Activated naive CD8-positive, alpha-beta T cell treated with anti-CD3 and anti-CD28 coated beads, Interleukin-2, amount 10 ng/mL, durations not matched to agents 7 days and 5 days (primary cell): ENCODE results near the gene KANSL3. TPM values are rescaled to one million over a fixed set of nuclear protein-coding genes. Genes with fewer than 3 reads are reported as not detected.

Source experiments
- ATAC-seq: fragments of 150-1000 bp; cut with Tn5 transposase; one replicate; pipeline ENCODE4 v1.10.0; 2021; ENCODE audit warnings: low read depth, moderate library complexity
- POLR2A ChIA-PET: fragments of 350-600 bp; sonication (Branson Sonifier 250); formaldehyde crosslinking; loops from one replicate; lab custom pipeline; 2021; ENCODE audit warnings: antibody characterized with exemption; lab: Charles Lee
- DNase-seq: peaks from one replicate; pipeline ENCODE4 v3.0.0; 2021
- H3K27ac Mint-ChIP-seq: one replicate; pipeline ENCODE4 v1.8.0; 2022; ENCODE audit warnings: mild to moderate bottlenecking, mixed read lengths
- H3K27me3 Mint-ChIP-seq: one replicate; pipeline ENCODE4 v1.8.0; 2022; ENCODE audit warnings: mild to moderate bottlenecking, moderate library complexity, mixed read lengths
- H3K36me3 Mint-ChIP-seq: one replicate; pipeline ENCODE4 v1.8.0; 2021; ENCODE audit warnings: mild to moderate bottlenecking, mixed read lengths
- H3K4me1 Mint-ChIP-seq: one replicate; pipeline ENCODE4 v1.8.0; 2021; ENCODE audit warnings: mixed read lengths
- H3K4me3 Mint-ChIP-seq: one replicate; pipeline ENCODE4 v1.8.0; 2022; ENCODE audit warnings: mild to moderate bottlenecking, moderate library complexity, mixed read lengths
- H3K9me3 Mint-ChIP-seq: one replicate; pipeline ENCODE4 v1.8.0; 2021; ENCODE audit warnings: mixed read lengths
- total RNA-seq, 2 experiments: library from RNA; stranded (reverse); gene quantifications; one replicate each; pipeline ENCODE4 v1.2.3, GENCODE V29; 2021

The KANSL3 gene
- total RNA-seq, 2 experiments from 2014 or later: 63.8 to 69.6 TPM

- DNase-seq: no peak
- POLR2A ChIA-PET: interaction anchor here (0.6 kb wide), 1 partner anchor 281 kb away, joined by 4 read pairs; no protein-coding TSS in a partner anchor
- no peak for ATAC-seq
These were observed 21.6 kb downstream of the KANSL3 start for GRCh38 chr2:96616535-96616934.

GRCh38 chr2:96616128-96616527 is 22.0 kb downstream of the KANSL3 start:
- Mint-ChIP-seq H3K27me3 (no peaks in the 10 kb centered on the region), H3K4me3 (no peak overlapping the region), H3K9me3 (no peaks in the 10 kb centered on the region), H3K36me3 (peaks cover 28% of the 10 kb centered on the region), H3K27ac (no peak overlapping the region), H3K4me1 (peaks cover 24% of the 10 kb centered on the region)
- ATAC-seq: no peak
- POLR2A ChIA-PET: interaction anchor here (0.6 kb wide), 1 partner anchor 281 kb away, joined by 4 read pairs; no protein-coding TSS in a partner anchor
- no peak for DNase-seq

More at GRCh38 chr2:96616535-96616934, 21.6 kb downstream of the KANSL3 start:
- Mint-ChIP-seq H3K36me3 (peaks cover 24% of the 10 kb centered on the region), H3K4me1 (peaks cover 24% of the 10 kb centered on the region), H3K27ac (no peak overlapping the region), H3K27me3 (no peaks in the 10 kb centered on the region), H3K4me3 (no peak overlapping the region), H3K9me3 (no peaks in the 10 kb centered on the region)

GRCh38 chr2:96608469-96609455 is 29.4 kb downstream of the KANSL3 start:
- no peak overlapping the region for H3K4me3 Mint-ChIP-seq
- peaks cover 48% of the 10 kb centered on the region for H3K36me3 Mint-ChIP-seq
- H3K27ac Mint-ChIP-seq: no peak overlapping the region
- H3K9me3 Mint-ChIP-seq: no peaks in the 10 kb centered on the region
- no peak for DNase-seq
- no peaks in the 10 kb centered on the region for H3K27me3 Mint-ChIP-seq
- POLR2A ChIA-PET: no interaction called here
- ATAC-seq: no peak
- H3K4me1 Mint-ChIP-seq: peaks cover 9% of the 10 kb centered on the region

DNA sequence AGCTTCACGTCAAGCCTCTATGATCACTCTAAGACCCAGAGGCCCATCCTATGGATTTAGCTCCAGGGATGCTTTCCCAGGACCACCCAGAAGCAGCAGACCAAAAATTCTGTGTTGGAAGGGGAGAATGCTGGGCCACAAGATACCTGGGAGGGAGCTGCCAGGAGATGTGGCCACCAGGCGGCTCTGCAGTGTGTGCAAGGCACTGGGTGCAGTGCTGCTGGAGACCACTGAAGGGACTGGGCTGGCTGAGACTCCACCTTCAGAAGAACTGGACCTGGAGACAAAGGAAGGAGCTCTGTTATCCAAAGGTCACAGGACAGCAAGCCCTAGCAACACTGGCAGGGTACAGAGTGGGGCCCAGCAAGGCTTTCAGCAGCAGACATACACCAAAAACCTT is 34.0 kb downstream of the KANSL3 start:
- POLR2A ChIA-PET: no interaction called here

GRCh38 chr2:96602330-96602823 is 35.7 kb downstream of the KANSL3 start:
- no peak for DNase-seq
- POLR2A ChIA-PET: interaction anchor here (1.1 kb wide), 1 partner anchor 36 kb away, joined by 3 read pairs; the partner anchor contains the start of gene KANSL3
- Mint-ChIP-seq H3K27me3 (no peaks in the 10 kb centered on the region), H3K4me1 (peaks cover 33% of the 10 kb centered on the region), H3K27ac (no peak overlapping the region), H3K9me3 (no peaks in the 10 kb centered on the region), H3K4me3 (no peak overlapping the region), H3K36me3 (peaks cover 56% of the 10 kb centered on the region)
- ATAC-seq: peak; percentile 60

More for the DNA sequence above, 34.0 kb downstream of the KANSL3 start:
- no peak overlapping the region for H3K27ac Mint-ChIP-seq
- ATAC-seq (no peak), DNase-seq (no peak)
- H3K9me3 Mint-ChIP-seq: no peaks in the 10 kb centered on the region
- no peak overlapping the region for H3K4me3 Mint-ChIP-seq
- peaks cover 55% of the 10 kb centered on the region for H3K36me3 Mint-ChIP-seq
- peaks cover 28% of the 10 kb centered on the region for H3K4me1 Mint-ChIP-seq
- no peaks in the 10 kb centered on the region for H3K27me3 Mint-ChIP-seq

DNA sequence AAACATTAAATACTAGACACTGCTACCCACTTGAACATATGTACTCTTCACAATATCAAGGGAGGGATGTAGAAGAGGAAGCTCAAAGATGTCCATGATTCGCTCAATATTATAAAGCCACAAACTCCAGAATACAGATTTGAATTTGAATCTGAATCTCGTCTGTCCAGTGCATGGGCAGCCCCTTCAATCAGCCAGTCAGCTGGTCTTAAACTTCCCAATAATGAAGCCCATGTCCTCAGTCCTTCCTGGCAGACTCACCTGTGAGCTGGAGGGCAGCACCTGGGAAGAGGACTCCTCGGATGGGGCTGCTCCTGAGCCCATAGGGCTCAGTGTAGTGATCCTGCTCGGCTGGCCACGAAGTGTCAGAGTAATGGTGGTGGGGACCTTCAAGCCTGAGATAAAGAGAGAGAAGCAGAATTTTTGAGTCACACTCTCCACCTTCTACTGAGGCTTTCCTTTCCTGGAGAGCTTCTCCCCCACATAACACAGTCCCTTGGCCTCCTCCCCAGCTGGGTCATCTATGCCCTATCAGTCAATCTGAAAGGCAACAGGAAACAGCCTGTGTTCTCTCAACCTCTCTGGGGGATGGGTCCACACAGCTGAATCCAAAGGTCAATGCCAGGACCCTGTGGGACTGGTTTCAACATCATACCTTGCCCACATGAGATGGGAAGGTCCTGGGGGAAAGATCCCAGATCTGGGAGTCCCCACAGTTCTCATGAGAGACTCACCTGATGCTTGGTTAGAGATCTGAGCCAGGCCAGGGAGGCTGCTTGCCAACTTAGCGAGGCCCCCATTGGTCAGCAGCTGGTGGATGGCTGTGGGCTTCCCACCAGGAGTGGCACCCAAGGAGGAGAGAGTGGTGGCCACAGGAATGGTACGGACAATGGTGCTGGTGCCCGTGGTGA is 36.5 kb downstream of the KANSL3 start:
- POLR2A ChIA-PET: interaction anchor here (0.7 to 1.1 kb wide), 2 partner anchors 36 to 37 kb away, joined by 3 read pairs; partner anchors contain the start of gene KANSL3
- ATAC-seq: peak; percentile 51

GRCh38 chr2:96599941-96600340 is 38.2 kb downstream of the KANSL3 start:
- no peak overlapping the region for H3K27ac Mint-ChIP-seq
- H3K4me3 Mint-ChIP-seq: no peak overlapping the region
- H3K36me3 Mint-ChIP-seq: peaks cover 57% of the 10 kb centered on the region
- H3K27me3 Mint-ChIP-seq: no peaks in the 10 kb centered on the region
- peaks cover 43% of the 10 kb centered on the region for H3K4me1 Mint-ChIP-seq
- POLR2A ChIA-PET: no interaction called here
- H3K9me3 Mint-ChIP-seq: no peaks in the 10 kb centered on the region
- no peak for DNase-seq
- no peak for ATAC-seq

More for the DNA sequence above, 36.5 kb downstream of the KANSL3 start:
- Mint-ChIP-seq H3K36me3 (peaks cover 58% of the 10 kb centered on the region), H3K27ac (peak overlapping the region; percentile 44), H3K4me1 (peaks cover 39% of the 10 kb centered on the region), H3K9me3 (no peaks in the 10 kb centered on the region), H3K4me3 (no peak overlapping the region), H3K27me3 (no peaks in the 10 kb centered on the region)
- no peak for DNase-seq

DNA sequence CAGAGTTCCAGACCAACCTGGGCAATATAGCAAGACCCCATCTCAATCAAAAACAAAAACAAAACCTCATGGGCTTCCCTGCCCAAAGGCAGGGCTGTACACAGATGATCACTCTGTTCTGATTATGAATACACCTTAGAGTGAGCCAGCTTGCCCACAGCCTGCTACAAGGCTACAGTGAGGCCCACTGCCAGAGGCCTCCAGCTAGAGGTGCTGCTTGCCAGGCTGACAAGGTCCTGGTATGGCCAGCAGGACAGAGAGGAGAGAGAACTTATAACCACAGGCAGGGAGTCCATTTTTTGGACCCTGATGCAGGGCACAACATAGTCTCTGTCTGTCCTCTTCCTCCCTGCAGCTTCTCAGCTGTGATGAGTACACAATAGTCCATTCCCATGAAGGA is 41.5 kb downstream of the KANSL3 start:
- no peak for ATAC-seq
- no peak overlapping the region for H3K4me3 Mint-ChIP-seq
- DNase-seq: no peak
- H3K4me1 Mint-ChIP-seq: peaks cover 64% of the 10 kb centered on the region
- H3K27me3 Mint-ChIP-seq: no peaks in the 10 kb centered on the region
- no peaks in the 10 kb centered on the region for H3K9me3 Mint-ChIP-seq
- POLR2A ChIA-PET: no interaction called here
- H3K36me3 Mint-ChIP-seq: peaks cover 74% of the 10 kb centered on the region
- H3K27ac Mint-ChIP-seq: peak overlapping the region; percentile 21

DNA sequence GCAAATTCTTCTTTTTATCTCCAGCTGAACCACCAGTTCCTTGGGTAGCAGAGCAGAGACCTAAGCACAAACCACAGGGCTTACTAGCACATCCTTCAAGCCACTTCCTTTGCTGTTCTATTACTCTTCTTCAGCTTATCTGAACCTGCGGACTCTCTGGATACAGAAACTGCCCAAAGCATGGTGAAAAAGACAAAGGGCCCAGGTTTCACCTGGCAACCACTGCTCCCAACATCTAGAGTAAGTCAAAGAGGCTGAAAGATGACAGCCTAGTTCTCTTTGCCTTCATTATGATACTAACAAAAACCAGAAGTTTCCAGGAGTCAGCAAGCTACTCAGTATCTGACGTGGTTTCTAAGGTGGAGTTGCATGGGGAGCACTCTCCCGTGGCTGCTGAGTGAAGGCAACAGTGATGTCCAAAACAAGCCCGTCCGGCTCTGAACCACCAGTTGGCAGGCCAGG is 43.4 kb downstream of the KANSL3 start:
- peak; percentile 96 for ATAC-seq
- Mint-ChIP-seq H3K27ac (peak overlapping the region; percentile 88), H3K9me3 (no peaks in the 10 kb centered on the region), H3K27me3 (no peaks in the 10 kb centered on the region), H3K36me3 (peaks cover 65% of the 10 kb centered on the region), H3K4me1 (peaks cover 59% of the 10 kb centered on the region), H3K4me3 (peak overlapping the region; percentile 50)
- POLR2A ChIA-PET: interaction anchor here (0.9 to 2.9 kb wide), 5 partner anchors 23 to 387 kb away, joined by 3 to 15 read pairs (median 6); partner anchors contain the start of genes KANSL3 and STARD7
- no peak for DNase-seq

- H3K4me1 Mint-ChIP-seq: peaks cover 59% of the 10 kb centered on the region
- peak overlapping the region; percentile 88 for H3K27ac Mint-ChIP-seq
- ATAC-seq (peak; percentile 37), DNase-seq (no peak)
- peaks cover 67% of the 10 kb centered on the region for H3K36me3 Mint-ChIP-seq
- POLR2A ChIA-PET: interaction anchor here (0.9 to 2.9 kb wide), 5 partner anchors 23 to 386 kb away, joined by 3 to 15 read pairs (median 6); partner anchors contain the start of genes KANSL3 and STARD7
- H3K27me3 Mint-ChIP-seq: no peaks in the 10 kb centered on the region
- peak overlapping the region; percentile 50 for H3K4me3 Mint-ChIP-seq
- H3K9me3 Mint-ChIP-seq: no peaks in the 10 kb centered on the region
These were observed 43.8 kb downstream of the KANSL3 start for GRCh38 chr2:96594282-96594681.

- peaks cover 50% of the 10 kb centered on the region for H3K4me1 Mint-ChIP-seq
These were observed 46.6 kb downstream of the KANSL3 start for GRCh38 chr2:96591494-96591893.

GRCh38 chr2:96591054-96591453 is 47.1 kb downstream of the KANSL3 start:
- ATAC-seq: no peak
- Mint-ChIP-seq H3K4me3 (no peak overlapping the region), H3K27ac (no peak overlapping the region), H3K27me3 (no peaks in the 10 kb centered on the region), H3K4me1 (peaks cover 50% of the 10 kb centered on the region), H3K36me3 (peaks cover 65% of the 10 kb centered on the region), H3K9me3 (no peaks in the 10 kb centered on the region)
- POLR2A ChIA-PET: no interaction called here
- DNase-seq: no peak

More at GRCh38 chr2:96591494-96591893, 46.6 kb downstream of the KANSL3 start:
- H3K9me3 Mint-ChIP-seq: no peaks in the 10 kb centered on the region
- no peak overlapping the region for H3K4me3 Mint-ChIP-seq
- ATAC-seq (no peak), DNase-seq (no peak)
- POLR2A ChIA-PET: no interaction called here
- peaks cover 65% of the 10 kb centered on the region for H3K36me3 Mint-ChIP-seq
- H3K27ac Mint-ChIP-seq: no peak overlapping the region
- H3K27me3 Mint-ChIP-seq: no peaks in the 10 kb centered on the region
